Hematopoietic multipotent progenitor cell (in vitro differentiated cells): ENCODE results near the gene MIX23. TPM values are rescaled to one million over a fixed set of nuclear protein-coding genes. Genes with fewer than 3 reads are reported as not detected.

Experiments
- small RNA-seq: library from RNA; depleted of rRNA; stranded (forward); fragments of <200 nt; gene quantifications from one replicate; pipeline ENCODE3, GENCODE V24; 2012
- total RNA-seq: library from RNA; depleted of rRNA; stranded (reverse); fragments of >200 nt; gene quantifications from one replicate; pipeline ENCODE4 v1.2.3, GENCODE V29; 2012

MIX23 gene
- total RNA-seq, 1 donor = 2.7 TPM

Small RNAs within 50 kb of the gene (small RNA-seq; reads per million reads assigned to genes)
- gene AC083798.1 = not detected

Other genes starting within 250 kb of the MIX23 start
- gene CASR, start 199.6 kb downstream of the MIX23 start, total RNA-seq = under 0.01 TPM
- gene CSTA, start 58.0 kb downstream of the MIX23 start, total RNA-seq = 0.27 TPM
- 4.0 TPM for gene FAM162A, start 951 bp upstream of the MIX23 start, total RNA-seq
- gene WDR5B, start 32.8 kb upstream of the MIX23 start, total RNA-seq = 5.4 TPM
- 10.5 TPM for gene KPNA1, start 131.7 kb upstream of the MIX23 start, total RNA-seq
- 23.2 TPM for gene PARP9, start 181.1 kb upstream of the MIX23 start, total RNA-seq
- gene DTX3L, start 181.1 kb upstream of the MIX23 start, total RNA-seq = 22.4 TPM
- gene PARP15, start 194.4 kb upstream of the MIX23 start, total RNA-seq = 7.0 TPM